Fibroblast of skin of back (primary cell): ENCODE data around the gene MAOB.
A peak's percentile ranks its signal among the peaks of the same experiment; 100 is the strongest.

Experiments used
- DNase-seq: peaks from one replicate; pipeline ENCODE4 v3.0.0-alpha.2; 2013

The MAOB gene

DNA sequence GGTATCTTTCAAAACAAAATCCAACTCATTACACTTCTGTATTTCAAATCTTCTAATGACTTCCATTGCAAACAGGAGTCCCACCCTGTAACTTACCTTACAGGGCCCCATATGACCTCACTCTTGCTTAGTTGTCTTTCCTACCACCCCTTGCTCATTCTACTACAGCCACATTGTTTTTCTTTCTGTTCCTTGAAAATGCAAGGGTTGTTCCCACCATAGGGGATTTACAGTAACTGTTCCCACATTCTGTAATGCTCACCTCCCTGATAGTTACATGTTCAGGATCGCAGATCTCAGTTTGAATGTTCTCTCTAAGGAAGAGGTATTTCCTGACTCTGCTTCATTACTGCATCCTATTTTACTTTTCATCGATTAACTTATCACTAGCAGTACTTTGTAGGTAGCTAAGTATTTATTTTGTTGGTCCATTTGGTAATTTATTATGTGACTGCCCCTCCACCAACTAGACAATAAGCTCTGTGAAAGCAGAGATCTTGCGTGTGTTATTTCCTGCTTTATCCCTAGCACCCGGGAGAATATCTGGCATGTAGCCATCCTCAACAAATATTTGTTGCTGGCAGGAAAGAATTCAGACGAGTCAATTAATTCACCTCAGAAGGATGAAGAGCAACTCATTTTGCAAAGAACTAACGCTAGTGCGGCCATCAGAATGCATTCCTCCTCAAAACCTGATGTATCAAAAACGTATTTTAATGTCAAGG is 21.4 kb downstream of the MAOB start:
- peak; percentile 58 for DNase-seq

DNA sequence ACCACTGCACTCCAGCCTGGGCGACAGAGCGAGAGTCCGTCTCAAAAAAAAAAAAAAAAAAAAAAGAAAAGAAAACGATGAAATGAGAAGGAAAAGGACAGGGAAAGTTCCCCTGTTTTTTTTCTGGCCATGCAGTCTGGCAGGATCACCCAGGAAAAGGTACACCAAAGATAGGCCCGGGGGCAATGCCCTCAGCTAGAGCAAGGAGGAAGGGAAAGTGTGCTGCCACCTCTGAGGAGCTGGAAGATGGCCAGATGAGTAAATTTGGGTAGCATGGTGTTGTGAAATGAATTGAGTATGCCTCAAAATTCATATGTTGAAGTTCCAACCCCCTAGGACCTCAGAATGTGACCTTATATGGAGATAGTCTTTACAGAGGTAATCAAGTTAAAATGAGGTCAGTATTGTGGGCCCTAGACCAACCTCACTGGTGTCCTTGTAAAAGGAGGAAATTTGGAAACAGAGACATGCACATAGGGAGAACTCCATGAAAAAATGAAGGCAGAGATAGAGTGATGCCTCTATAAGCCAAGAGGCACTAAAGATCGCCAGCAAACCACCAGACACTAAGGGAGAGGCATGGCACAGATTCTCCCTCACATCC is 28.9 kb downstream of the MAOB start:
- DNase-seq, result no peak

DNA sequence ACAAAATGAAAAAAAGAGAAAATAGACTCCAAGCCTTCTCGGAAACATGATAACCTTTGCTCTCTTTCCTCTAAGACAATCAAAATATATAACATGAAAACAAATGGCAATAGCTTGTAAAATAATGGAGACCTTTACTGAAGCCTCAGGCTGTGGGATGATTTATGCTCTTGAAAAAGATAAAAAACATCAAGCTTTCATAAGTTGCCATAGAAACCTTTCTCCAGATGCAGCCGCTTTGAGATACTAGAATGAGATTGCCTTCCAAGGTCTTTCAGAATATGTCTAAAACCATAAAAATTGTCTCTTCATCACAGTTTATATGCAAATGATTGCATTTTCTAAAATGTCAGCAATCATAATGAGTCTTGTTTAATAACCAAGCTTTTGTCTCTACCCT is 31.6 kb downstream of the MAOB start:
- DNase-seq, result no peak

DNA sequence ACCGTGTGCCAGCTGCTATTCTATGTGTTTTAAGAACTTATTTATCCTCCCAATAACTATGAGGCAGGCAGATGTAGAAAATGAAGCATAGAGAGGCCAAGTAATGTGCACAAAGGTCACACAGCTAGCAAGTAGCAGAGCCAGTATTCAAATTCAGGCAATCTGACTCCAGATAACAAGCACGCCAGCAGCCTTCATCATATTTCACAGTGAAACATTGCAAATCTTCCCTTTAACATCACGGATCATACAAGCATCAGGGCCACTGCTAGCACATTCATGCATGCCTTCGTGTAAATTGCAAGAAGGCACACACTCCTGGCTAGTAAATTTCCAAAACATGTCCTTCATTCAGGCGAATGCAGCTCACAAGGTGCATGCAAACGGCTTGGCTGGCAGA is 33.1 kb downstream of the MAOB start:
- DNase-seq, result no peak

GRCh38 chrX:43847352-43847751 is 34.9 kb downstream of the MAOB start:
- DNase-seq, result no peak

GRCh38 chrX:43846558-43846957 is 35.7 kb downstream of the MAOB start:
- DNase-seq, result no peak

GRCh38 chrX:43845776-43846175 is 36.5 kb downstream of the MAOB start:
- DNase-seq, result no peak

DNA sequence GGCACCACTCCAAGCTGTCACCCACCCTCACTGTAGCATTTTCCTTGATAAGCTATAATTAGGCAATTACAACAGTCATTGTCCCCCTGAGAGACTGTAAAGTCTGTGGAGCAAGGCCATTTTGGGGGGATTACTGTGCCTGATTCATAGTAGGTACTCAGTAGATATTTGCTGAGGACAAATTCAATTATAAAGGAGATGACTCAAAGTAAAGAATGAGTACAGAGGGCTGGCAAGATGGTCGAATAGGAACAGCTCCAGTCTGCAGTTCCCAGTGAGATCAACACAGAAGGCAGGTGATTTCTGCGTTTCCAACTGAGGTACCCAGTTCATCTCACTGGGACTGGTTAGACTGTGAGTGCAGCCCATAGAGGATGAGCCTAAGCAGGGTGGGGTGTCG is 42.0 kb downstream of the MAOB start:
- no peak for DNase-seq

GRCh38 chrX:43836435-43837184 is 45.6 kb downstream of the MAOB start:
- DNase-seq, result peak; percentile 10

GRCh38 chrX:43835559-43835958 is 46.7 kb downstream of the MAOB start:
- DNase-seq, result no peak

DNA sequence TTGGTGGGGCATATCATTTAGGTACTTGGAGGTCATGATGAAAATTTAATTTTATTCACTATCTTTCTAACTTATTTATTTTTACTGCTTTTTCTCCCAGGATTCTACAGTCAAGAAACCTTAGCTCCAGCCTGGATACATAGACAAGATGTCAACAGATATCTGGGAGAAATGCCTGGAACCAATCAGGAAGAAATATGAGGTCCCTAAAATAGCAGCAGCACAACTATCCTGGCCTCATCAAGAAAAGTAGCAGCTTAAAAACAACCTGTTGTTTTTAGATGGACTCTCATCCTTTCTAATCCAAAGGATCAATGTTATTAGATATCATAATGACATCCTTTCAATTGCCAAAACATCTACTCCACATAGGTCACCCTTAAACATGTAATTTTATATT is 54.5 kb downstream of the MAOB start:
- DNase-seq, result no peak

DNA sequence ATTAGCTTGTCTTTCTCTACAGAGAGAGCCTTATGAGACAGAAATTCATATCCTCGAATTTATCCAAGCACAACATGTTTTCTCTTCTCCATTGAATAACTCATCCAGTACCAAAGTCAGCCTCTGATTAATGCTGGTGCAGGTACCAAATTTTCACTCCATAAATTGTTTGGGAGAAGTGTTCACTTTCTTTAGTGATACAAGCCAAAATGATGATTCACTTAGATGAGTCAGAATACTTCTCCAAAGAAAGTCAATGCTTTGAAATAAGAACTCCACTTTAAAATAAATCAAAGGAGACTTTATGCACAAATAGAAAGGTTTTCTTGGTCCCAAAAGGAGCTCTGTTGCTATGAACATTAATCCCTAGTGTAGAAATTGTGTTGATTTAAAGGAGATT is 60.2 kb downstream of the MAOB start:
- peak; percentile 15 for DNase-seq

GRCh38 chrX:43817444-43817843 is 64.8 kb downstream of the MAOB start:
- no peak for DNase-seq

DNA sequence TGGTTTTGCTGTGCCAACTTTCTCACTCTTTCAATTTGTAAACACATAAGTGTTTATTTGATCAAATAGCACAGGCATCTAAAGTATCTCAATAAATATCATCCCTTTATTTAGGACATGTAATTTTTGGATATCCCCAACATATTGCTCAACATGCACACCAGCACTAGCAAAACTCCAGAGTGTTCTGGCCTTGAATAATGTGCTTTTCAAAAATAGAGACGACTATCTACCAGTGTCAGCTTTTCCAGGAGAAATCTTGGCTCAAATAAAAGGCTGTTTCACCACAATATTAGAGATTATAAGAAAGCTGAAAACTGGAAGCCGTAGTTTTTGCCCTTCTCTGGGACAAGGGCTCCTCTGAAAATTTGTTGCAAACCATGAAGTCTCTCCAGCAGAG is 67.0 kb downstream of the MAOB start:
- no peak for DNase-seq

DNA sequence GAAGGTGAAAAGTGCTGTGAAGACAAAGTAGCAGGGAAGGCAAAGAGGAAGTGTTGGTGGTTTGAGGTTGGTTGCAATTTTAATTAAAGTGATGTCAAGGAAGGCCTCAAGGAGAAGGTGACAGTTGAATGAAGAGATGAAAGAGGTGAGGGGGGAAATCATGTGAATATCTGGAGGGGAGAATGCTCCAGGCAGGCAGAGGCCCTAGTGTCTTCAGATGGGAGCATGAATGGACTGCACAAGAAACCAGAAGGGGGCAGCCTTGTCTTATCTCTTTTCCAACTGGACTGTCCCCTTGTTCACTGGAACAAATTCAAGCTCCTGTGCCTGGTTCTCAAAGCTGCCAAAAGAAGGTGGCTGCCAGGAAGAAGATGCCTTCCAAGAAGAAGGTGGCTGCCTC is 68.4 kb downstream of the MAOB start:
- no peak for DNase-seq

- no peak for DNase-seq
Observed at GRCh38 chrX:43813319-43813718, 68.9 kb downstream of the MAOB start.

- no peak for DNase-seq
Observed at GRCh38 chrX:43809463-43809862, 72.8 kb downstream of the MAOB start.

DNA sequence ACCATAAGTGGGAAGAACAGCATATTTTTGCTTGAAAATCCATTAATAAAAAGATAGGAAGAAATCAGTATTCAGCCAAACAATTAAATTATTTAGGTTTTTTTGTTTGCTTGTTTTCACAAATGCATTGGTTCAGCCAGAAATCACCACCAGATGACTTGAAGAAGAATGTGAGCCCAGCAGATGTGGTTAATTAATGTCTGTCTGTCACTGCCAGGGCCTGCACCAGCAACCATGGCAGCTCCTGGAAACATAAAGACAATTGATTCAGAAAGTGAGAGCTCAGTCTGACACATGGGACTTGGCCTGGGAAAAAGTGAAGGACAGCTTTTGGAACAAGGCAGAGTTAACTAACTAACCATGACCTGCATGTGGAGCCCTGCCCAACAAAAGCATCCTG is 74.0 kb downstream of the MAOB start:
- DNase-seq, result no peak

DNA sequence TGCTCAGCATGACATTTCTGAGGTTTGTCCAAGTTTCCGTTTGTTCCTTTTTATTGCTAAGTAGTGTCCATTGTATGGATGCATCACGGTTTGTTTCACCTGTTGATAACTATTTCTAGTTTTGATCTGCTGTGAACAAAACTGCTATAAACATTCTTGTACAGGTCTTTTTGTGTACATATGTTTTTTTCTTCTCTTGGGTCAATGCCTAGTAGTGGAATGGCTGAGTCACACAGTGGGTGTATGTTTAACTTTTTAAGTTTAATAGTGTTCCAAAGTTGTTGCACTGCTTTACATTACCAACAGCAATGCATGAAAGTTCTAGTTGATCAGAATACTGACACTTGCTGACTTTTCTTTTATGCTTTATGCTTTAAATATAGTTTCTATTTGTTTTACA is 76.7 kb downstream of the MAOB start:
- no peak for DNase-seq

DNA sequence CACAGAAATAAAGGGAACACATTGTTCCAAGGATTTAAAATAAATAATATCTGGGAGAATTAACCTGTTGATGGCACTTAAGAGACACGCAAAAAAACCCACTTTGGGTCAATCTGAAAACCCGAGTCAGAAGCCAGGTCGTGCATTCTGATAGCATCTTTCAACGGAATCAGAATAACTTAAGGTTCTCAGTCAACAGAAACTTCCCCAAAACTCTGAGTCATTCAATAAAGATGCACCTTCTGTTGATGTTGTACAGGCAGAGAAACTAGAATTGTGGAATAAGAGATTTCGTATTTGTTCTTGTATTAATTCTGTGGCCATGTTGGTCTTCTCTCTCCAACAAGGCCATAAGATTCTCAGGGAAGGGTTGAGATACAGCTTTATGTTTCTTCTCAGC is 78.2 kb downstream of the MAOB start:
- no peak for DNase-seq

DNA sequence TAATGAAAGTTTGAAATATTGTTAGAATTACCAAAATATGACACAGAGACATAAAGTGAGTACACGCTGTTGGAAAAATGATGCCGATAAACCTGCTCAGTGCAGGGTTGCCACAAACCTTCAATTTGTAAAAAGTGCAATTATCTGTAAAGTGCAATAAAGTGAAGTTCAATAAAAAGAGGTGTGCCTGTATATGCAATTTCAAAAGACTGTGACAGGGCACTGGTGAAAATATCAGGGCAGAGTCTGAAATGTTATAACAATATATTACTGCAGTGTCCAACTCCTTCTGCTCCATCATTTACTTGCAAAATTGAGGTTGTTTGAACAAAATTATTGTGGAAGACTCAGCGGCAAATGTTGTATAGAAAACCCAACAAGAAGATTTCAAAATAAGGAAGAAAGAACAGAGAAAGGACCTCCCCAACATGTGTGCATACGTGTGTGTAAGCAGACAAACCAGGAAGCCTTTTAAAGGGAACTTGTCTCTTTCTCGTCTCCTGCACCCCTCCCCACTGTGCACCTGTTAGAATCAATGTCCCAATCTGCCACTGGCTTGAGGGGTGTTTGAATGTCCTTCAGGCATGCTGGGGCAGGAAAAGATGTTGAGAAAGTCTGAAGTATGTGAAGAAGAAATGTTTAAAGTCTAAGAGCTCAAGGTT is 96.2 kb downstream of the MAOB start:
- DNase-seq, result no peak

GRCh38 chrX:43758044-43758443 is 124.2 kb downstream of the MAOB start:
- no peak for DNase-seq

GRCh38 chrX:43756076-43756475 is 126.2 kb downstream of the MAOB start:
- no peak for DNase-seq

GRCh38 chrX:43753637-43754036 is 128.6 kb downstream of the MAOB start:
- DNase-seq, result no peak
